ENCODE results near the gene TRUB2. TPM values are rescaled to one million over a fixed set of nuclear protein-coding genes. Genes with fewer than 3 reads are reported as not detected.
A peak's percentile ranks its signal among the peaks of the same experiment; 100 is the strongest.

Gene TRUB2
- total and polyA plus RNA-seq, 2 experiments from 2014 or later, result 17.4 to 50.9 TPM

DNA sequence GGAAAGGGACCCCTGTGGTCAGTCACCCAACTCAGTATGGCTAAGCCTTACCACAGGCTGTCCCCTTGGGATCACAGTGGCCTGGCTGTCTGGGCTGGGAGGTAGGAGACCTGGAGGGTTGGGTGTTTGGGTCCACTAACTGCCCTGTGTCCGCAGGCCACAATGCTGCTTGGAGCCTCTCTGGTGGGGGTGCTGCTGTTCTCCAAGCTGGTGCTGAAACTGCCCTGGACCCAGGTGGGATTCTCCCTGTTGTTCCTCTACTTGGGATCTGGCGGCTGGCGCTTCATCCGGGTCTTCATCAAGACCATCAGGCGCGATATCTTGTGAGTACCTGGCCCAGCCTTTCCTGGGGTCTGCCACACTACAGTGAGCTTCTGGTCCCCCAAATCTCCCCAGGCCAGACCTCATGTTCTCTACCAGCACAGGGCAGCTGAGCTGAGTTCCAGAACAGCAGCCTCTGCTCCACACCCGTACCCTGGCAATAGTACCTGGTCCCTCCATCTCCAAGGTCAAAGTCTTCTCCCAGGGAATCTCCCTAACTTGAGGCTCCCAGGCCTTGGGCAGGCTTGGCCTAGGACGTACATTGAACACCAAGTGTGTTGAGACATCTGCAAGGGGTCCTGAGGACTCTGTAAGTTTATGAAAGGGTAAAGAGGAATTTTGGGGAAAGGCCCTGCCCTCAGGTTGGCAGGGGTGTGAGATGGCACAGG lies 20.9 kb upstream of the TRUB2 start:
- Histone ChIP-seq H3K36me3 (replicated peaks; ENCODE audit: insufficient read depth, low read depth) (no peaks in the 10 kb centered on the region), H3K9me2 (replicated peaks; ENCODE audit: insufficient read depth) (no peaks in the 10 kb centered on the region), H3K4me2 (no peak overlapping the region), H4K20me1 (ENCODE audit: insufficient read depth, poor library complexity, severe bottlenecking) (no peaks in the 10 kb centered on the region), H3K79me2 (peaks cover 4% of the 10 kb centered on the region), H3K27me3 (no peaks in the 10 kb centered on the region), H3K27ac (no peak overlapping the region), H3K4me3 (no peak overlapping the region), H3K9me3 (ENCODE audit: low read depth) (no peaks in the 10 kb centered on the region), H3K4me1 (ENCODE audit: insufficient read depth) (peaks cover 7% of the 10 kb centered on the region), H2AFZ (no peak overlapping the region)
- TF ChIP-seq EZH2phosphoT487 (IDR thresholded peaks at IDR 0.05; ENCODE audit: low read depth, severe bottlenecking, unreplicated experiment) (no peak), EZH2 (IDR thresholded peaks at IDR 0.05; ENCODE audit: borderline replicate concordance) (no peak)
- TF ChIP-seq, protein P1, sequence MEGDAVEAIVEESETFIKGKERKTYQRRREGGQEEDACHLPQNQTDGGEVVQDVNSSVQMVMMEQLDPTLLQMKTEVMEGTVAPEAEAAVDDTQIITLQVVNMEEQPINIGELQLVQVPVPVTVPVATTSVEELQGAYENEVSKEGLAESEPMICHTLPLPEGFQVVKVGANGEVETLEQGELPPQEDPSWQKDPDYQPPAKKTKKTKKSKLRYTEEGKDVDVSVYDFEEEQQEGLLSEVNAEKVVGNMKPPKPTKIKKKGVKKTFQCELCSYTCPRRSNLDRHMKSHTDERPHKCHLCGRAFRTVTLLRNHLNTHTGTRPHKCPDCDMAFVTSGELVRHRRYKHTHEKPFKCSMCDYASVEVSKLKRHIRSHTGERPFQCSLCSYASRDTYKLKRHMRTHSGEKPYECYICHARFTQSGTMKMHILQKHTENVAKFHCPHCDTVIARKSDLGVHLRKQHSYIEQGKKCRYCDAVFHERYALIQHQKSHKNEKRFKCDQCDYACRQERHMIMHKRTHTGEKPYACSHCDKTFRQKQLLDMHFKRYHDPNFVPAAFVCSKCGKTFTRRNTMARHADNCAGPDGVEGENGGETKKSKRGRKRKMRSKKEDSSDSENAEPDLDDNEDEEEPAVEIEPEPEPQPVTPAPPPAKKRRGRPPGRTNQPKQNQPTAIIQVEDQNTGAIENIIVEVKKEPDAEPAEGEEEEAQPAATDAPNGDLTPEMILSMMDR (IDR thresholded peaks at IDR 0.05; ENCODE audit: poor library complexity), result no peak
- DNase-seq (ENCODE audit: low spot score), result no peak
- whole genome bisulfite sequencing (ENCODE audit: low lambda C conversion rate, missing lambda C conversion rate), result 94% methylated on average over 8 of the region's 8 CpGs

DNA sequence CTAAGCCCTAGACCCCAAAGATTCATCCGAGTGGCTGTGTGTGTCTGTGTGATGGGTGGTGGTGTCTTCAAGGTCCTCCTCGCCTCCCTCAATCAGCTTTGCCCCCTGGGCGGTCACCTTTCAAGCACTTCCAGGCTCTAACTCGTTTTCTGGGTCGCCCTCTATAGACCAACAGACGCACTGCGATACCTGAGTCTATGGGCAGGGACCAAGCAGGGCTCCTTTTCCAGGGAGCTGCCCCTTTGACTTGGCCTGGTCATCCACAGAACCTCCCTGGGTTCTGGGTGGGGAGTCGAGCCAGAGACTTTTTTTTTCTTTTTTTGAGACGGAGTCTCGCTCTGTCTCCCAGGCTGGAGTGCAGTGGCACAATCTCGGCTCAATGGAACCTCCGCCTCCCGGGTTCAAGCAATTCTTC lies 19.2 kb upstream of the TRUB2 start:
- Histone ChIP-seq H4K20me1 (ENCODE audit: insufficient read depth, poor library complexity, severe bottlenecking) (no peaks in the 10 kb centered on the region), H2AFZ (peak overlapping the region; percentile 86), H3K79me2 (peaks cover 4% of the 10 kb centered on the region), H3K27me3 (no peaks in the 10 kb centered on the region), H3K9me3 (ENCODE audit: low read depth) (no peaks in the 10 kb centered on the region), H3K9me2 (replicated peaks; ENCODE audit: insufficient read depth) (no peaks in the 10 kb centered on the region), H3K36me3 (replicated peaks; ENCODE audit: insufficient read depth, low read depth) (no peaks in the 10 kb centered on the region), H3K27ac (peak overlapping the region; percentile 81), H3K4me2 (peak overlapping the region; percentile 98), H3K4me3 (peak overlapping the region; percentile 88), H3K4me1 (ENCODE audit: insufficient read depth) (peaks cover 7% of the 10 kb centered on the region)
- DNase-seq (ENCODE audit: low spot score), result peak; percentile 82
- TF ChIP-seq, protein P1 (IDR thresholded peaks at IDR 0.05; ENCODE audit: poor library complexity), result peak; percentile 62
- TF ChIP-seq EZH2phosphoT487 (IDR thresholded peaks at IDR 0.05; ENCODE audit: low read depth, severe bottlenecking, unreplicated experiment), result no peak
- TF ChIP-seq EZH2 (IDR thresholded peaks at IDR 0.05; ENCODE audit: borderline replicate concordance), result no peak
- whole genome bisulfite sequencing (ENCODE audit: low lambda C conversion rate, missing lambda C conversion rate), result 33% methylated on average over 13 of the region's 13 CpGs

DNA sequence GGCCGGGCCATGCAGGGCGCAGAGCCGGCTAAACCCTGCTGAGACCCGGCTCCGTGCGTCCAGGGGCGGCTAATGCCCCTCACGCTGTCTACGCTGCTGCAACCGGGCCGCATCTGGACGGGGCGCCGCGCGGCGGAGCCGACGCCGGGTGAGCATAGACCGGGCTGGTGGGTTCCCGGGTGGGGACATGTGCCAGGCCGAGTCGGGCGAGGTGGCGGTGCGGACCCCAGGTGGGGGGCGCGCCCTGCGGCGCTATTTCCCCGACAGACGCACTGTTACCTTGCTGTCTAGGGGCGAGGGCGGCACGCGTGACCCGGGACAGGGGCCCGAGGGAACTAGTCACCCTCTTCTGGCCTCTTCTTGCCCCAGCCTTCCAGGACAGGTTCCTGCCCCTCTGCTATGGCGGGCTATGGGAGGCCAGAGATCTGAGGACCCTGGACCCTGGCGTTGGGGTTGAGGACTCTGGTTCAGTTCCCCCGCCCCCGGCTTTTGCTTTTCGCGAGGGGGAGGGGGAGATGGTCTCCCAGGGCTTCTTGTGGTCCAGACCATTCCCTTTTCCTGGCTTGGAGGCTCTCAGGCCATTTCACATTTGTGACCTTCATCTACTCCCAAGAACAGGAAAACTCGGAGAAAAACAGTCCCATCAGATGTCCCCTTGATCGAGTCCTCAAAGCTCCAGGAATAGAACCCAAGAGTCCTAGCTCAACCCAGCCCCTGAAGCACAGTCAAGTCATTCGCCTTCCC lies 18.6 kb upstream of the TRUB2 start:
- Histone ChIP-seq H3K27ac (peak overlapping the region; percentile 81), H3K79me2 (peaks cover 4% of the 10 kb centered on the region), H3K27me3 (no peaks in the 10 kb centered on the region), H3K9me3 (ENCODE audit: low read depth) (no peaks in the 10 kb centered on the region), H3K4me3 (peak overlapping the region; percentile 88), H3K9me2 (replicated peaks; ENCODE audit: insufficient read depth) (no peaks in the 10 kb centered on the region), H3K4me2 (peak overlapping the region; percentile 98), H4K20me1 (ENCODE audit: insufficient read depth, poor library complexity, severe bottlenecking) (no peaks in the 10 kb centered on the region), H3K36me3 (replicated peaks; ENCODE audit: insufficient read depth, low read depth) (no peaks in the 10 kb centered on the region), H2AFZ (peak overlapping the region; percentile 86), H3K4me1 (ENCODE audit: insufficient read depth) (peaks cover 7% of the 10 kb centered on the region)
- TF ChIP-seq EZH2 (IDR thresholded peaks at IDR 0.05; ENCODE audit: borderline replicate concordance) (no peak), EZH2phosphoT487 (IDR thresholded peaks at IDR 0.05; ENCODE audit: low read depth, severe bottlenecking, unreplicated experiment) (no peak)
- TF ChIP-seq, protein P1 (IDR thresholded peaks at IDR 0.05; ENCODE audit: poor library complexity), result no peak
- 3% methylated on average over 34 of the region's 48 CpGs for WGBS (ENCODE audit: low lambda C conversion rate, missing lambda C conversion rate)
- DNase-seq (ENCODE audit: low spot score), result peak; percentile 31

All from hepatocyte (in vitro differentiated cells).